NAMALWA (cell line): ENCODE measurements around the gene RIF1.

Experiments
- DNase-seq: peaks from one replicate; pipeline ENCODE4 v3.0.0-alpha.2; 2015; ENCODE audit warnings: low spot score

The RIF1 gene

GRCh38 chr2:151523850-151524249 lies 114.1 kb downstream of the RIF1 start:
- no peak for DNase-seq

- no peak for DNase-seq
Measured at GRCh38 chr2:151525821-151526373, 116.2 kb downstream of the RIF1 start.

DNA sequence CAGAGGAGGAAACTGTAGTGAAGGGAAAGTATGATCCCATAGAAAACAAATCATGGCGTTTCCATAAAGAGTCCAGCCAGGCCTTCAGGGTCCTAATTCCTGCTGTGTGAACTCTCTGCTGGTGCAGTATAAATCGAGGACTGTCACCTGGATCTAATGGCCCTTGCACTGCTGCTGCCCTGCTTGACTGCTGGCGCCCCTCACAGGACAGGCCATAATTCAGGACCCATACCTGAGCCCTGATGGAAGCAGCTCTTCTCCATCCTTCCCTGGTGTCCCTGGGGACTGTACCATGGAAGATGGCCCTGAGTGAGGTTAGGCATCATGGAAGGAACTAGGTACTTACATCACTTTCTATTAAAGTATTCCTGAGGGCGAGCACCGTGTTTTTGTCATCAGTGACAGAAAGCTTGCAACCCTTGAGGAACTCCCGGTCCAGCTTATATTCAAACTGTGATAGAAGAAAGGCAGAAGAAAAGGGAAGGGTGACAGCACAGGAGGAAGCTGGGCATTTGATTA lies 116.9 kb downstream of the RIF1 start:
- DNase-seq = no peak
